ENCODE data around the gene CTU2.

The CTU2 gene

GRCh38 chr16:88744577-88745521, 38.5 kb downstream of the CTU2 start:
- DNase-seq (ENCODE audit: insufficient read length, low spot score) (no peak), FAIRE-seq (no peak)
- TF ChIP-seq PAX5 (IDR thresholded peaks at IDR 0.05; ENCODE audit: insufficient read depth, low read length, severe bottlenecking) (no peak), POLR2AphosphoS5 (IDR thresholded peaks at IDR 0.05; ENCODE audit: low read depth, low read length) (no peak), SPI1 (IDR thresholded peaks at IDR 0.05; ENCODE audit: low read depth, low read length) (no peak), TAF1 (IDR thresholded peaks at IDR 0.05; ENCODE audit: low read depth, low read length) (no peak), POLR2A (IDR thresholded peaks at IDR 0.05; ENCODE audit: low read depth, low read length) (no peak), POU2F2 (IDR thresholded peaks at IDR 0.05; ENCODE audit: low read depth, low read length) (no peak)

- FAIRE-seq, result no peak
- no peak for DNase-seq (ENCODE audit: insufficient read length, low spot score)
- TF ChIP-seq POLR2A (IDR thresholded peaks at IDR 0.05; ENCODE audit: low read depth, low read length) (no peak), TAF1 (IDR thresholded peaks at IDR 0.05; ENCODE audit: low read depth, low read length) (no peak), POLR2AphosphoS5 (IDR thresholded peaks at IDR 0.05; ENCODE audit: low read depth, low read length) (no peak), PAX5 (IDR thresholded peaks at IDR 0.05; ENCODE audit: insufficient read depth, low read length, severe bottlenecking) (no peak), POU2F2 (IDR thresholded peaks at IDR 0.05; ENCODE audit: low read depth, low read length) (no peak), SPI1 (IDR thresholded peaks at IDR 0.05; ENCODE audit: low read depth, low read length) (no peak)
These were observed 40.2 kb downstream of the CTU2 start for GRCh38 chr16:88746506-88746905.

DNA sequence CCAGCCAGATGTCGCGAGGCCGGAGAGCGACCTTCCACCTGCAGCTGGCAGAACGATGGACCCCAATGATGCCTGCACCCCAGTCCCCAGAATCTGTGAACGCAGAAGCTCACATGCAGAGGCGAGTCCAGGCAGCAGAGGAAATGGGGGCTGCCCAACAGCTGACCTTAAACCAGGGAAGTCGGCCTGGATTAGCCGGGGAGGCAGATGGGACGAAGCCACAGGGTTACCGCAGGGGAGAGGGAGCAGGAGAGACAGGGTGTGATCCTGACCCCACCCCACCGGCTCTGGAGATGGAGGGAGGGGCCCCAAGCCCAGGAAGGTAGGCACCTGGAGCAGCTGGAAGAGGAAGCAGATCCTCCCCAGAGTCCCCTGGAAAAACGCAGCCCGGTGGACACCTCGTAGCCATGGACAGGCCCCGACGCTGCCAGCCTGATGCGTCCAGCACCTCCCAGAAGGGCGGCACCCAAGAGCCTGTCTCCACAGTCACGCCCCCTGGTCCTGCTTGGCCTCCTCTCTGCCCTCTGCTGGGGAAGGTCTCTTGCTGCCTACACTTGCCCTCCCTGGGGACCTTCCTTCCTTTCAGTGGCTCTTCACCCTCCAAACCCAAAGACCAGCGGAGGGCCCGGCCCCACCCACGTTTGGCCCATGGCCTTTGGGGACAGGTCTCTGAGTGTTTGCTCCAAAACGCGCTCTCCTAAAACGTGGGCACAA, 41.4 kb downstream of the CTU2 start:
- DNase-seq (ENCODE audit: insufficient read length, low spot score) (peak; percentile 79), FAIRE-seq (peak; percentile 70)
- no peak for TF ChIP-seq POLR2AphosphoS5 (IDR thresholded peaks at IDR 0.05; ENCODE audit: low read depth, low read length)
- TF ChIP-seq PAX5 (IDR thresholded peaks at IDR 0.05; ENCODE audit: insufficient read depth, low read length, severe bottlenecking), result peak; percentile 43
- TF ChIP-seq POLR2A (IDR thresholded peaks at IDR 0.05; ENCODE audit: low read depth, low read length), result no peak
- no peak for TF ChIP-seq SPI1 (IDR thresholded peaks at IDR 0.05; ENCODE audit: low read depth, low read length)
- no peak for TF ChIP-seq POU2F2 (IDR thresholded peaks at IDR 0.05; ENCODE audit: low read depth, low read length)
- no peak for TF ChIP-seq TAF1 (IDR thresholded peaks at IDR 0.05; ENCODE audit: low read depth, low read length)

GRCh38 chr16:88748364-88748763, 42.1 kb downstream of the CTU2 start:
- no peak for FAIRE-seq
- no peak for DNase-seq (ENCODE audit: insufficient read length, low spot score)
- TF ChIP-seq SPI1 (IDR thresholded peaks at IDR 0.05; ENCODE audit: low read depth, low read length), result no peak

DNA sequence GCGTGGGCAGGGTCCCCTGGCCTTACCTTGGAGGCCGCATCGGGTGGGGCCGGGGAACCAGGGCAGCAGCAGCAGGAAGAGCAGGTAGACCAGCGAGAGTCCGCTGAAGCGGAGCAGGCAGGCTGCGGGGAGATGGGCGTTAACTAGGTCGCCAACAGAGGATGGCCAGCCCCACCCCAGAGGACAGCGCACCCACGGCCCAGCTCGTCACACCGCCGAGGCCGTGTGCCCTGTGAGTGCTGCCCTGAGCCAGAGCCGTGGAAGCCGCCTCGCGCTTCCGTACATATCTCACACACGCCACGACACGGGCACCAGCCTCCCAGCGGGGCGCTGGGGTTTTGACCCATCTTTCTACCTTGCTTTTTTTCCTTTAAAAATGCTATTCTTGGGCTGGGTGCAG, 43.1 kb downstream of the CTU2 start:
- TF ChIP-seq SPI1 (IDR thresholded peaks at IDR 0.05; ENCODE audit: low read depth, low read length) (no peak), POLR2AphosphoS5 (IDR thresholded peaks at IDR 0.05; ENCODE audit: low read depth, low read length) (no peak), POU2F2 (IDR thresholded peaks at IDR 0.05; ENCODE audit: low read depth, low read length) (no peak), PAX5 (IDR thresholded peaks at IDR 0.05; ENCODE audit: insufficient read depth, low read length, severe bottlenecking) (no peak), POLR2A (IDR thresholded peaks at IDR 0.05; ENCODE audit: low read depth, low read length) (no peak), TAF1 (IDR thresholded peaks at IDR 0.05; ENCODE audit: low read depth, low read length) (no peak)
- FAIRE-seq (no peak), DNase-seq (ENCODE audit: insufficient read length, low spot score) (no peak)

GRCh38 chr16:88750854-88751253, 44.6 kb downstream of the CTU2 start:
- DNase-seq (ENCODE audit: insufficient read length, low spot score), result no peak
- TF ChIP-seq POLR2AphosphoS5 (IDR thresholded peaks at IDR 0.05; ENCODE audit: low read depth, low read length) (no peak), TAF1 (IDR thresholded peaks at IDR 0.05; ENCODE audit: low read depth, low read length) (no peak), POU2F2 (IDR thresholded peaks at IDR 0.05; ENCODE audit: low read depth, low read length) (no peak), SPI1 (IDR thresholded peaks at IDR 0.05; ENCODE audit: low read depth, low read length) (no peak), PAX5 (IDR thresholded peaks at IDR 0.05; ENCODE audit: insufficient read depth, low read length, severe bottlenecking) (no peak), POLR2A (IDR thresholded peaks at IDR 0.05; ENCODE audit: low read depth, low read length) (no peak)
- FAIRE-seq, result no peak

DNA sequence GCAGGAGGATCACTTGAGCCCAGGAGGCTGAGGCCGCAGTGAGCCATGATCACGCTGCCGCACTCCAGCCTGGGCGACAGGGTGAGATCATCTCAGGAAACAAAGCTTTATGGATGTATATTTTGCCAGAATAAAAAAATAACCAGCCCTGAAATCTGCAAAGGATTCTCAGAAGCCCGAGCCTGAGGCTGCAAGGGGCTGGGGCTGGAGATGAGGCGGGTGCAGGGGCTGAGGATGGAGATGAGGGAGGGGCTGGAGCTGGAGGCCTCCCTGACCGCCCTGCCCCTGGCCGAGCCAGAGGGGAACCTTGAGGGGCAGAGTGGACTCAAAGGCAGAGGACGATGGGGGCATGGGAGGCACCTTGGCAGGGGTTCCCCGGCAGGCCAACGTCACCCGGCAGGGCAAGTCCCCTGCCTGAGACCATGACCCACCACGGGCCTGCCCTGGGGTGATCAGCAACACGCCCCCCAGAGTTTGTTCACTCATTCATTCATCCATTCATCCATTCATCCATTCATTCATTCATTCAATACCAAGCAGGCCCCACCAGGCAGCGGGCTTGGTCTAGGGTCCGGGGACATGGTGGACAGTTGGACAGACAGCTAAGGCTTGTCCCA, 46.2 kb downstream of the CTU2 start:
- FAIRE-seq (no peak), DNase-seq (ENCODE audit: insufficient read length, low spot score) (no peak)
- no peak for TF ChIP-seq POLR2A (IDR thresholded peaks at IDR 0.05; ENCODE audit: low read depth, low read length)
- TF ChIP-seq SPI1 (IDR thresholded peaks at IDR 0.05; ENCODE audit: low read depth, low read length), result no peak
- TF ChIP-seq PAX5 (IDR thresholded peaks at IDR 0.05; ENCODE audit: insufficient read depth, low read length, severe bottlenecking), result no peak
- TF ChIP-seq POU2F2 (IDR thresholded peaks at IDR 0.05; ENCODE audit: low read depth, low read length), result no peak

DNA sequence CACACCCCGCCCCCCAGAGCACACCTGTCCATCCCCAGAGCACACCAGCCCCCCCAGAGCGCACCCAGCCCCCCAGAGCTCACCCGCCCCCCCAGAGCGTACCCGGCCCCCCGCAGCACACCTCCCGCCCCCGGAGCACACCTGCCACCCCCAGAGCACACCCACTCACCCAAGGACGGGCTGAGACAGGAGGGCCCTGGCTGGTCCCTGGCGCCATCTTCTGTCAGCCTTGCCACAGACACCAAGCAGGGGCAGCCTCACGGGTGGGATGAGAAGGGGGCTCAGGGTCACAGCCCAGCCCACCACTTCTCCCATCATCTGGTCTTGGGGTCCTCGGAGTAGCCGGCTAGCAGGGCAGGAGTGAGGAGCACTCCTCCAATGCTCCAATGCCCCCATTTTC, 46.9 kb downstream of the CTU2 start:
- DNase-seq (ENCODE audit: insufficient read length, low spot score) (no peak), FAIRE-seq (no peak)
- TF ChIP-seq TAF1 (IDR thresholded peaks at IDR 0.05; ENCODE audit: low read depth, low read length), result no peak
- no peak for TF ChIP-seq POLR2A (IDR thresholded peaks at IDR 0.05; ENCODE audit: low read depth, low read length)
- TF ChIP-seq PAX5 (IDR thresholded peaks at IDR 0.05; ENCODE audit: insufficient read depth, low read length, severe bottlenecking), result no peak
- TF ChIP-seq POU2F2 (IDR thresholded peaks at IDR 0.05; ENCODE audit: low read depth, low read length), result no peak
- TF ChIP-seq SPI1 (IDR thresholded peaks at IDR 0.05; ENCODE audit: low read depth, low read length), result no peak
- no peak for TF ChIP-seq POLR2AphosphoS5 (IDR thresholded peaks at IDR 0.05; ENCODE audit: low read depth, low read length)

DNA sequence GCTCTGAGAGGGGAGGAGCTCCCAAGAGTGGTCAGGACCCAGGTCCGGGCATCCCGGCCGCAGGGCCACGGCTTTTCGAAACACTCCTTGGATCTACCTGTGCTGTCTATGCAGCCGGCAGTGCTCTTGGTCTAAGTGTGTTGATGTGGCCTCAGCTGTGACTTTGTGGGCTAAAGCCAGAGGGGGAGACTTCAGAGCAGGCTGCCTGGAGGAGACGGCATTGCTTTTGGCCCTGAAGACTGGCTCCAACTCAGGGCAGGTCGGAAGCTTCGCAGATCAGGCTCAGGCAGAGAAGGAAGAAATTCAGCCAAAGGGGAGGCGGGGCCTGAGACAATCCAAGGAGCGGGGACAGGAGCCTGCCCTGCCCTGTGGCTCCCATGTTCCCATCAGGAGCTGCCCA, 47.3 kb downstream of the CTU2 start:
- FAIRE-seq (no peak), DNase-seq (ENCODE audit: insufficient read length, low spot score) (no peak)
- no peak for TF ChIP-seq SPI1 (IDR thresholded peaks at IDR 0.05; ENCODE audit: low read depth, low read length)

Data from GM12891 (cell line).